ENCODE results near the gene CTBP2.

GRCh38 chr10:125094806-125095205 is 65.6 kb downstream of the CTBP2 start:
- no peak for TF ChIP-seq CTCF (IDR thresholded peaks at IDR 0.05)
- TF ChIP-seq EZH2 (IDR thresholded peaks at IDR 0.05), result no peak

Data from neural progenitor cell (in vitro differentiated cells).